ENCODE measurements around the gene RDX.

Gene RDX

GRCh38 chr11:110126936-110127335, 169.5 kb downstream of the RDX start:
- Histone ChIP-seq H2AFZ (ENCODE audit: low read length) (no peak overlapping the region), H3K4me3 (ENCODE audit: low read depth, low read length, poor library complexity, severe bottlenecking) (no peak overlapping the region), H3K27ac (ENCODE audit: low read depth, low read length, poor library complexity, severe bottlenecking) (no peak overlapping the region), H3F3A (ENCODE audit: insufficient read depth, low read length) (no peaks in the 10 kb centered on the region), H4K20me1 (ENCODE audit: insufficient read depth, low read length) (no peaks in the 10 kb centered on the region), H3K4me2 (ENCODE audit: low read length) (no peak overlapping the region), H3K9me3 (ENCODE audit: low read length) (no peaks in the 10 kb centered on the region), H3K9me2 (ENCODE audit: low read depth, low read length) (no peaks in the 10 kb centered on the region), H3K4me1 (ENCODE audit: insufficient read depth, low read length, severe bottlenecking) (no peaks in the 10 kb centered on the region), H3K27me3 (ENCODE audit: insufficient read depth, low read length) (no peaks in the 10 kb centered on the region), H3K79me2 (ENCODE audit: insufficient read depth, low read length) (no peaks in the 10 kb centered on the region), H3K36me3 (ENCODE audit: insufficient read depth, low read length) (no peaks in the 10 kb centered on the region), H3K9ac (ENCODE audit: low read length) (no peak overlapping the region)
- no peak for TF ChIP-seq EZH2 (IDR thresholded peaks at IDR 0.05; ENCODE audit: borderline replicate concordance, low read length)
- TF ChIP-seq CTCF (IDR thresholded peaks at IDR 0.05; ENCODE audit: low read length) = no peak

GRCh38 chr11:110125632-110126031, 170.8 kb downstream of the RDX start:
- H3K9me2 ChIP-seq (ENCODE audit: low read depth, low read length) = no peaks in the 10 kb centered on the region
- no peak overlapping the region for H3K27ac ChIP-seq (ENCODE audit: low read depth, low read length, poor library complexity, severe bottlenecking)
- no peaks in the 10 kb centered on the region for H4K20me1 ChIP-seq (ENCODE audit: insufficient read depth, low read length)
- no peaks in the 10 kb centered on the region for H3K4me1 ChIP-seq (ENCODE audit: insufficient read depth, low read length, severe bottlenecking)
- no peaks in the 10 kb centered on the region for H3K27me3 ChIP-seq (ENCODE audit: insufficient read depth, low read length)
- H3K4me2 ChIP-seq (ENCODE audit: low read length) = no peak overlapping the region
- no peaks in the 10 kb centered on the region for H3K9me3 ChIP-seq (ENCODE audit: low read length)
- H3K9ac ChIP-seq (ENCODE audit: low read length) = no peak overlapping the region
- H3K79me2 ChIP-seq (ENCODE audit: insufficient read depth, low read length) = no peaks in the 10 kb centered on the region
- TF ChIP-seq CTCF (IDR thresholded peaks at IDR 0.05; ENCODE audit: low read length) (no peak), EZH2 (IDR thresholded peaks at IDR 0.05; ENCODE audit: borderline replicate concordance, low read length) (no peak)
- H3K36me3 ChIP-seq (ENCODE audit: insufficient read depth, low read length) = no peaks in the 10 kb centered on the region
- H3F3A ChIP-seq (ENCODE audit: insufficient read depth, low read length) = no peaks in the 10 kb centered on the region
- no peak overlapping the region for H3K4me3 ChIP-seq (ENCODE audit: low read depth, low read length, poor library complexity, severe bottlenecking)
- no peak overlapping the region for H2AFZ ChIP-seq (ENCODE audit: low read length)

Data from OCI-LY1 (cell line).